Nephron (organoid): Measurements from ENCODE around the gene NOLC1.

Experiments
- H3K27ac Mint-ChIP-seq, 3 experiments: 2 replicates each; pipeline ENCODE4 v1.8.0; 2020; ENCODE audit warnings: mixed read lengths in 3 of 3, mild to moderate bottlenecking in 2 of 3, moderate library complexity in 1 of 3
- H3K27me3 Mint-ChIP-seq: 2 replicates; pipeline ENCODE4 v1.8.0; 2021; ENCODE audit warnings: low read depth, mild to moderate bottlenecking, moderate library complexity, mixed read lengths
- H3K36me3 Mint-ChIP-seq: 2 replicates; pipeline ENCODE4 v1.8.0; 2020; ENCODE audit warnings: low read depth, mixed read lengths
- H3K4me1 Mint-ChIP-seq: 2 replicates; pipeline ENCODE4 v1.8.0; 2020; ENCODE audit warnings: mixed read lengths
- H3K4me3 Mint-ChIP-seq, 3 experiments: 2 replicates each; pipeline ENCODE4 v1.8.0; 2020; ENCODE audit warnings: mild to moderate bottlenecking in 3 of 3, mixed read lengths in 3 of 3, moderate library complexity in 2 of 3
- H3K9me3 Mint-ChIP-seq: 2 replicates; pipeline ENCODE4 v1.8.0; 2020; ENCODE audit warnings: mixed read lengths
- TF ChIP-seq, protein P1 (sequence below), 3 experiments: fragments of 200-600 bp; sonication (generic); IDR thresholded peaks; one replicate each; pipeline ENCODE4 v1.5.0; 2021; ENCODE audit warnings: antibody characterized with exemption in 3 of 3; ENCODE audit not compliant: unreplicated experiment in 3 of 3

The NOLC1 gene

DNA sequence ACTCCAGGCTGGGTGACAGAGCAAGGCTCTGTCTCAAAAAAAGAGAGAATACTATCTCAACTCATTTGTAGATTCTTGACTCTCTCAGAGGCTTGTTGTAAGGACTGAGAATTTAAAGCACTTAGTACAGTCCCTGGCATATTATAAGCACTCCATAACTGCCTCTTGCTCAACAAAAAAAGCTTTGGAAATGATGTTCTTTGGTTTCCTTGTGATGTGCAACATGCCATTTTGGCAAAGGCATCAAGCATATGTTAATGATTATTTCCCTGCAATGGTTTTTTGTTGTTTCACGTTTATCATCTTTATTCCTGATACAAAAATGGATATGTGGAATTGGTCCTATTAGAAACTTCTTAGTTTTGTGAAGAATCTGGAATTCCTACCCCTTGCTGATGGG is 15.7 kb downstream of the NOLC1 start:
- H3K9me3 Mint-ChIP-seq: no peaks in the 10 kb centered on the region
- H3K36me3 Mint-ChIP-seq: peaks cover 11% of the 10 kb centered on the region
- no peak overlapping the region for H3K4me3 Mint-ChIP-seq
- H3K4me1 Mint-ChIP-seq: peaks cover 5% of the 10 kb centered on the region
- H3K27ac Mint-ChIP-seq: no peak overlapping the region
- H3K27me3 Mint-ChIP-seq: peaks cover 15% of the 10 kb centered on the region
- TF ChIP-seq, protein P1, sequence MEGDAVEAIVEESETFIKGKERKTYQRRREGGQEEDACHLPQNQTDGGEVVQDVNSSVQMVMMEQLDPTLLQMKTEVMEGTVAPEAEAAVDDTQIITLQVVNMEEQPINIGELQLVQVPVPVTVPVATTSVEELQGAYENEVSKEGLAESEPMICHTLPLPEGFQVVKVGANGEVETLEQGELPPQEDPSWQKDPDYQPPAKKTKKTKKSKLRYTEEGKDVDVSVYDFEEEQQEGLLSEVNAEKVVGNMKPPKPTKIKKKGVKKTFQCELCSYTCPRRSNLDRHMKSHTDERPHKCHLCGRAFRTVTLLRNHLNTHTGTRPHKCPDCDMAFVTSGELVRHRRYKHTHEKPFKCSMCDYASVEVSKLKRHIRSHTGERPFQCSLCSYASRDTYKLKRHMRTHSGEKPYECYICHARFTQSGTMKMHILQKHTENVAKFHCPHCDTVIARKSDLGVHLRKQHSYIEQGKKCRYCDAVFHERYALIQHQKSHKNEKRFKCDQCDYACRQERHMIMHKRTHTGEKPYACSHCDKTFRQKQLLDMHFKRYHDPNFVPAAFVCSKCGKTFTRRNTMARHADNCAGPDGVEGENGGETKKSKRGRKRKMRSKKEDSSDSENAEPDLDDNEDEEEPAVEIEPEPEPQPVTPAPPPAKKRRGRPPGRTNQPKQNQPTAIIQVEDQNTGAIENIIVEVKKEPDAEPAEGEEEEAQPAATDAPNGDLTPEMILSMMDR (IDR thresholded peaks at IDR 0.05; ENCODE audit: unreplicated experiment in 3 of 3): no peak

DNA sequence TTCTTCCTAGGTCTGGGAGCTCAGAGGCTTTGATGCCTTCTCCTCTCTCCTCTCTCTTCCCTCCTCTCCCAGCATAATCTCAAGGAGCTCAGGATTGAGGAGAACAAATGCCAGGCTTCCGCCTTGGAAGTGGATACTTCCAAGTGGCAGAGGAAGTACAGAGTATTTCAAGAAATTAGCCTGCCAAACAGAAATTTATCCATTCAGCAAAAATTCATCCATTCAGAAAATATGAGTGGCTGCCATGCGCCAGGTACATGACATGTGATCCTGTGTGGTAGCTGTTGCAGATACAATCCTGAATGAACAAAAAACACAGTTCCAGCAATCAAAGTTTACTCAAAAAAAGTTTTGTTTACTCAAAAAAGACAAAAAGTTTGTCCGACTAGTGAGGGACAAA is 18.4 kb downstream of the NOLC1 start:
- Mint-ChIP-seq H3K27me3 (peaks cover 15% of the 10 kb centered on the region), H3K4me1 (peaks cover 9% of the 10 kb centered on the region), H3K4me3 (peak overlapping the region; percentile 53 to 68 (median 62)), H3K36me3 (no peaks in the 10 kb centered on the region), H3K9me3 (no peaks in the 10 kb centered on the region), H3K27ac (no peak overlapping the region)
- TF ChIP-seq, protein P1 (IDR thresholded peaks at IDR 0.05; ENCODE audit: unreplicated experiment in 3 of 3): no peak

DNA sequence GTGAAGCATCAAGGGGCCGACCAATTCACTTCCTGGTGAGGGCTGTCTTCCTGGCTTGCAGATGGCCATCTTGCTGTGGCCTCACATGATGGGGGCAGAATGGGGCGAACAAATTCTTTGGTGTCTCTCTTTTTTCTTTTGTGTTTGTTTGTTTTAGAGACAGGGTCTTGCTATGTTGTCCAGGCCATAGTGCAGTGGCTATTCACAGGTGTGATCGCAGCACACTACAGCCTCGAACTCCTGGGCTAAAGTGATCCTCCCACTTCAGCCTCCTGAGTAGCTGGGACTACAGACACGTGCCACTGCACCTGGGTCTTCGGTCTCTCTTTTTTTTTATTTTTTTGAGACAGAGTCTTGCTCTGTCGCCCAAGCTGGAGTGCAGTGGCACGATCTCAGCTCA is 20.1 kb downstream of the NOLC1 start:
- Mint-ChIP-seq H3K27me3 (peaks cover 15% of the 10 kb centered on the region), H3K4me1 (peaks cover 11% of the 10 kb centered on the region), H3K9me3 (no peaks in the 10 kb centered on the region), H3K27ac (no peak overlapping the region), H3K4me3 (peak overlapping the region in 2 of 3 experiments; percentile 4 to 25), H3K36me3 (no peaks in the 10 kb centered on the region)
- TF ChIP-seq, protein P1 (IDR thresholded peaks at IDR 0.05; ENCODE audit: unreplicated experiment in 3 of 3): no peak

DNA sequence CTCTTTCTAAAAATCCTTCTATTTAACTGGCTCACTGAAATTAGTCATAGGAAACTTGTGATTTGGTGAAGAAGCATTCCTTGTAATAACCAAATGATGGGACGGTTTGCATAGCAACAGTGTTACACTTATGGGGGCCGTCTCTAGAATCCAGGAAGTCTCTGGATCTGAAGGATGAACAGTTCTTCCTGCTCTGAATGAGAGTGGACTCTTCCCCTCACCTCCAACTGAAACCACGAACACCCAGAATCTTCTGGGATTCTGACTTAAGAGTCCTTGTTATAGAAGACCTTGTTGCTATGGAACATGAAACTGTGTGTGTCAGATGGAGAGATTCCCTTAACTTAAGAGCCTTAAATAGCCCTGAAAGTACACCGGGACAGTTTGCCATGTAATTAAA is 23.2 kb downstream of the NOLC1 start:
- Mint-ChIP-seq H3K27ac (no peak overlapping the region), H3K9me3 (no peaks in the 10 kb centered on the region)
- TF ChIP-seq, protein P1 (IDR thresholded peaks at IDR 0.05; ENCODE audit: unreplicated experiment in 3 of 3): no peak

DNA sequence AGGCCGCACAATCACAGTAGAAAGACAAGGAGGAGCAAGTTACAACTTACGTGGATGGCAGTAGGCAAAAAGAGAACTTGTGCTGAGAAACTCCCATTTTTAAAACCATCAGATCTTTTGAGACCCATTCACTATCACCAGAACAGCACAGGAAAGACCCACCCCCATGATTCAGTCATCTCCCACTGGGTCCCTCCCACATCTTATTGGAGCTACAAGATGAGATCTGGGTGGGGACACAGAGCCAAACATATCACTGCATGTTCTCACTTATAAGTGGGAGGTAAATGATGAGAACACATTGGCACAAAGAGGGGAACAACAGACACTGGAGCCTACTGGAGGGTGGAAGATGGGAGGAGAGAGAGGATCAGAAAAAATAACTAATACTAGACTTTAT is 32.4 kb downstream of the NOLC1 start:
- TF ChIP-seq, protein P1 (IDR thresholded peaks at IDR 0.05; ENCODE audit: unreplicated experiment in 3 of 3): no peak
- Mint-ChIP-seq H3K27me3 (peaks cover 9% of the 10 kb centered on the region), H3K27ac (no peak overlapping the region), H3K4me1 (no peaks in the 10 kb centered on the region), H3K9me3 (peaks cover 23% of the 10 kb centered on the region), H3K4me3 (no peak overlapping the region), H3K36me3 (no peaks in the 10 kb centered on the region)

More for the DNA sequence above, 23.2 kb downstream of the NOLC1 start:
- Mint-ChIP-seq H3K36me3 (no peaks in the 10 kb centered on the region), H3K27me3 (peaks cover 12% of the 10 kb centered on the region), H3K4me1 (peaks cover 11% of the 10 kb centered on the region), H3K4me3 (no peak overlapping the region)

DNA sequence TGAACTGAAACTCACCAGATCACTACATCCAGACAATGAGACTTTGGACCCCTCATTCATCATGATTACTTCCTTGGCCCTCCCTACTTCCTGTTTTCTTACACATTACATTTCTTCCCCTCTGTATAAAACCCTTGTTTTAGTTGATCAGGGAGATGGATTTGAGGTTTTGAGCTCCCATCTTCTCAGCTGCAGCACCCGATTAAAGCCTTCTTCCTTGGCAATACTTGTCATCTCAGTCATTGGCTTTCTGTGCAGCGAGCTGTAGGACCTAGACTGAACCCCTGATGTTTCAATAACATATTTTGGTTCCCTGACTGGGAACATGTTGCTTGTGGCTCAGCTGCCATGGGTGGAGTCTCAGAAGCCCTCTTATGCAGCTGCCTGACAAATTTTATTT is 33.1 kb downstream of the NOLC1 start:
- no peak overlapping the region for H3K27ac Mint-ChIP-seq
- H3K36me3 Mint-ChIP-seq: no peaks in the 10 kb centered on the region
- peaks cover 9% of the 10 kb centered on the region for H3K27me3 Mint-ChIP-seq
- no peaks in the 10 kb centered on the region for H3K4me1 Mint-ChIP-seq
- TF ChIP-seq, protein P1 (IDR thresholded peaks at IDR 0.05; ENCODE audit: unreplicated experiment in 3 of 3): no peak
- H3K9me3 Mint-ChIP-seq: peaks cover 23% of the 10 kb centered on the region
- no peak overlapping the region for H3K4me3 Mint-ChIP-seq
